GM19099 (cell line): ENCODE results near the gene NBR1.
A peak's percentile ranks its signal among the peaks of the same experiment; 100 is the strongest.
"Not testable (repeated sequence)": the region's sequence is repeated elsewhere in the genome, so short reads cannot be mapped to it uniquely, and the experiment has no call there.

Source experiments
- POLR2A ChIP-seq: IDR thresholded peaks from 3 replicates; pipeline ENCODE4 v1.6.1; 2011; ENCODE audit warnings: low read depth; ENCODE audit not compliant: insufficient read length; ENCODE audit errors: extremely low read depth

The NBR1 gene

GRCh38 chr17:43211480-43212402, 40.7 kb downstream of the NBR1 start, which contains the start of gene TMEM106A:
TSS of gene TMEM106A (plus strand) at chr17:43211875. CDS start at chr17:43213042, 1,167 bp downstream.
- peak; percentile 88 for TF ChIP-seq POLR2A

- TF ChIP-seq POLR2A = no peak
These were observed 41.9 kb downstream of the NBR1 start for GRCh38 chr17:43212641-43213490.

GRCh38 chr17:43213545-43213944, 42.5 kb downstream of the NBR1 start:
- TF ChIP-seq POLR2A = no peak

GRCh38 chr17:43215341-43215740, 44.3 kb downstream of the NBR1 start:
- no peak for TF ChIP-seq POLR2A

GRCh38 chr17:43216369-43216761, 45.4 kb downstream of the NBR1 start:
- no peak for TF ChIP-seq POLR2A

GRCh38 chr17:43216762-43217613, 46.0 kb downstream of the NBR1 start:
- TF ChIP-seq POLR2A = no peak

- no peak for TF ChIP-seq POLR2A
These were observed 46.6 kb downstream of the NBR1 start for GRCh38 chr17:43217614-43218087.

GRCh38 chr17:43219001-43219400, 48.0 kb downstream of the NBR1 start:
- no peak for TF ChIP-seq POLR2A

- no peak for TF ChIP-seq POLR2A
These were observed 48.8 kb downstream of the NBR1 start for GRCh38 chr17:43219746-43220380.

- TF ChIP-seq POLR2A = no peak
These were observed 49.6 kb downstream of the NBR1 start for GRCh38 chr17:43220511-43221125.

- no peak for TF ChIP-seq POLR2A
These were observed 53.2 kb downstream of the NBR1 start for GRCh38 chr17:43224146-43224705.

GRCh38 chr17:43226393-43226792, 55.4 kb downstream of the NBR1 start:
- TF ChIP-seq POLR2A = no peak

- TF ChIP-seq POLR2A = not testable (repeated sequence)
These were observed 57.2 kb downstream of the NBR1 start, which contains the start of gene CCDC200 for GRCh38 chr17:43228020-43228782. TSS of gene CCDC200 (minus strand) at chr17:43228623. CDS start at chr17:43228554, 69 bp downstream.
